ENCODE measurements around the gene ACVR1.

The ACVR1 gene

DNA sequence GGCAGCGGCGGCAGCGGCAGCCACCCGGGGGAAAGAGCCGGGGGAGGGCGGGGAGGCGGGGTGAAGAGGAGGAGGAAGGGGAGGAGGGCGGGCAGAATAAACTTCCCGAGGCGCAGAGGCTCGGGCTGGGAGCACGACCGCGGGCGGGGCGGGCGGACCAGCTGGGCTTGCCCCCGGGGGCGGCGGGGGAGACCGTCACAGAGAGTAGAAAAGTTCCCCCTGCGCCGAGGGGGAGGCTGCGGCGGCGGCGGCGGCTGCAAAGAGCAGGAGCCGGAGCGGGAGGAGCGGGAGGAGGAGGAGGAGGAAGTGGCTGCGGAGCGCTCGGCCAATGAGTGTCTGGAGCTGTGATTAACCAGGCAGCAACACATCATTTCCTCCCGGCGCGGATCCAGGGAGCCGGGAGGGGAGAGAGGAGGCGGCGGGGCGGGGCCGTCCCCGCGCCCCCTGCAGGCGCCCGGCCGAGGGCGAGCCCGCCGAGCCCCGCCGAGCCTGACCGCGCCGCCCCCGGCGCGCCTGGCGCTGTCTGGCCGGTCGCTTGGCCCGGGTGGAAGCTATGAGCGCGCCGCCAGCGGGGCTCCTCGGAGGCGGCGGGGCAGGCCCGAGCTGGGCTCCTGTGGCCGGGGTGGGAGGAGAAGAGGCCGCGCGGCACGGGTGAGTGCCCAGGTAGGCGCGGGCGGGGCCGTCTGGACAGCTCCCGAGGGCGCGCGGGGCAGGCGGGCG, at the start of gene ACVR1:
TSS of gene ACVR1 (minus strand) at position 265 of the 720 bp plus-strand sequence. CDS start 76,837 bp downstream, outside the sequence.
- DNase-seq (ENCODE audit: low read depth) = peak; percentile 58

DNA sequence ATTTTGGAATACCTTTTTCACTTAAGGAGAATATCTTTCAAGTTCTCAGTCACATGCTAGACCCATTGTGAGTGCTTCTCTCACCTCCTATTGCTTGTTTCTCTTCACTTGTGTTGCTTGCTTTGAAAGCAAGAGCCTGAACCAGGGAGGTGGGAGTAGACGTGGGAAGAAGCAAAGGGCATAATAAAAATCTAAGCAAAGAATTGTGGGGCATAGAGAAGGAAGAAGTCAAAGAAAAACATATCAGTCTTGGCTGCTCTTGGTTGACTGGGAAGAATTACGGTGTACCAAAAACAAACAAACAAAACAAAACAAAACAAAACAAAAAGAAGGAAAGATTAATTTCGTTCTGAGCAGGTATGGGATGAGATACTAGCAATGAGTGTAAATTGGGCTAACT, 48.9 kb upstream of the ACVR1 start:
- DNase-seq (ENCODE audit: low read depth) = no peak

DNA sequence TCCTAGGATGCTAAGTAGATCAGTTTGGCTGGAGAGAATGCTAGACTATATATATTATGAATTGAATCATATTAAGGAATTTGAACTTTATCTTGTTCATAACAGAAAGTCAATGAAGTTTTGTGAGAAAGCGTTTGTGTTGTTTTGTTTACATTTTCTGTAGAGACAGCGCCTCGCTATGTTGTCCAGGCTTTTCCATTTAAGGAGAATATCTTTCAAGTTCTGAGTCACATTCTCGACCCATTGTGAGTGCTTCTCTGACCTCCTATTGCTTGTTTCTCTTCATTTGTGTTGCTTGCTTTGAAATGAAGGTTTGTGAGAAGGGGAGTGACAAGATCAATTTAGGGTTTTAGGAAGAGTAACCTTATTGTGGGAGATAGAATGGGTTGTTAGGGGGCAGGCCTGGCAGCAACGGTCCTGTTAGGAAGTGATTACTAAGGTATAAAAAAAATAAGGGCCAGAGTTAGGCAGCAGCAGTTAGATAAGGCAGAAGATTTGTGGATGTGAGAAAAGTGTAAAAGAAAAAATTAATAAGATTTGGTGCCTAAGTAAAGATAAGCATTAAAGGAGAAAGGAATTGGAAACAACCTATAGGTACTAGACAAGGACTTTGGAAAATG, 47.6 kb upstream of the ACVR1 start:
- no peak for DNase-seq (ENCODE audit: low read depth)

DNA sequence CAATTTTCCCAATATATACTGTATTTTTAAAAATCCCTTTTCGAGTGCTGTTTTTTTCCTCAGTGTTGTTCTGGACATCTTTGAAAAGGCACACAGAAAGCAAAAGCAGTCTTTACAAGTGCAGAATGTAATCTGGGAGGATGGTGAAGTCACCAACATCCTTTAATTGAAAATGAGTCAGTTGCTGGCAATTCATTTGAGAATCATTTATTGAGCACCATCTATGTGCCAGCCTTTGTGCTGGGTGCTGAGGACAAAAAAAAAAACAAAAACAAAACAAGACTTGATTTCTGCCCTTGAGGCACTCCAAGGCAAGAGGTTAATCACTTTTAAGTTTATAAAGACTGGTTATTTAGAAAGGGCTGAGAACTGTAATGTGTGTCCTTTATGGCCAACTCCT, 46.7 kb upstream of the ACVR1 start:
- DNase-seq (ENCODE audit: low read depth) = no peak

DNA sequence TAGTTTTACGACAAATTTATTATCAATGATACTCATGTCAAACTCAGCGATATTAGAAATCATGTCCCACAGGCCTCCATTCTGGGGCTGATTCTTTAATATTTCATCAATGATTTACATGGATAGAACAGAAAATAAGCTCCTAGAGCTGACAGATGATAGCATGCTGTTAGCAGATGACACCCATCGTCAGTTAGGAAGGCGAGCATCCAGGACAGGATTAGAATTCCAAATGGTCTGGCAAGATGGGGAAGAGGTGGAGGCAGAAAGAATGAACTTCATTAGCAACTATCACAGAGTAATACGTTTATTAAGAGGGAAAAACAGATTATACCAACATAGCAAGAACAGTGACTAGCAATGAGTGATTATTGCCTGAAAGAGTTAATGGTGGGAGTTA, 46.2 kb upstream of the ACVR1 start:
- DNase-seq (ENCODE audit: low read depth) = no peak

DNA sequence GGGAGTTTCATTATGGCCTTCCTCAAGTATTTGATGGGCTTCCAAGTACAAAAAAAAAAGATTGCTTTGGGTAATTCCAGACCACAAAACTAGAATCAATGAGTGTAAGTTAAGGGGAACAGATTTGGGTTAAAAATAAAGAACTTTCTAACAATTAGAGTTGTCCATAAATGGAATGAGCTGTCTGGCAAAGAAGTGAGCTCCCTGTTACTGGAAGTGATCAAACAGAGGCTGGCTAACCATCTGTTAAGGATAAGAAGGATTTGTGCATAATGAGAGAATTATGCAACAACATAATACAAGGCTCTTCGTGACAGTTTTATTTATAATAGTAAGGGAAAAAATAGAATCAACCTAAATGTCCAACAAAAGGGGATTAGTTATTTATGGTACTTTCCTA, 44.6 kb upstream of the ACVR1 start:
- DNase-seq (ENCODE audit: low read depth) = no peak

DNA sequence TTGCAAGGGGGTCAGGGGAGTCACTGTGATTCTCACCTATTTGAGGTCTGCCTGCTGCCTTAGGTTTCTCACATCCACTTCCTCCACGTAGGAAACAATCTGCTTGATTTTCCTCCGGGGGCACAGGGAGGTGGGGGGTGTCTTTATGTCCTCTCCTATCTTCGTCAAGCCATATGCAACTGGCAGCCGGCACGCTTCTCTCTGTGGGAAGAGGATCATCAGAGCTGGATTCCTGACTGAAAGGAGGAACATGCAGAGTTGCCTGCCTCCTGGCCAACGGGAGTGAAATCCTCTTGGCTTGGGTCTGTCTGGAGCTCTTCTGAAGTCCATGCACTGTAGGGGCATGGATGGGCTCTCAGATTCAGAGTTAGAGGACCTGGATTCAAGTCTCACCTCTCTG, 43.1 kb upstream of the ACVR1 start:
- DNase-seq (ENCODE audit: low read depth) = no peak

DNA sequence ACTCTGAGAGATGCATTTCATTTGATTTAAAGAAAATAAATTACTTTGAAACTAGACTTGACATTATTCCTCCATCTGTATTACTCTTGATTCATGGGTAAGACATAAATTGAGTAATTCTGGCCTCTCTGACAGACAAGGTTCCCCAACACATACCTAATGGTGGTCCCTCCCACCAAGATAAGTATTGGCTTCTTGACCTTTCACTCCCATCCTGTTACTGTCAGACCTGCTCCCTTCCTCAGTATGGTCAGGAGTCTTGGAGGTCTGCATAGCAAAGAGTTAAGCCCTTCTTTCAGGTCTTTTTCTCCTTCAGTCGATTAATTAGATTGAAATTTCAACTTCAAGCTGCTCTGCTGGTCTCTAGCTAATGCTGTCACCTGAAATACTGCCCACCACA, 42.2 kb upstream of the ACVR1 start:
- no peak for DNase-seq (ENCODE audit: low read depth)

DNA sequence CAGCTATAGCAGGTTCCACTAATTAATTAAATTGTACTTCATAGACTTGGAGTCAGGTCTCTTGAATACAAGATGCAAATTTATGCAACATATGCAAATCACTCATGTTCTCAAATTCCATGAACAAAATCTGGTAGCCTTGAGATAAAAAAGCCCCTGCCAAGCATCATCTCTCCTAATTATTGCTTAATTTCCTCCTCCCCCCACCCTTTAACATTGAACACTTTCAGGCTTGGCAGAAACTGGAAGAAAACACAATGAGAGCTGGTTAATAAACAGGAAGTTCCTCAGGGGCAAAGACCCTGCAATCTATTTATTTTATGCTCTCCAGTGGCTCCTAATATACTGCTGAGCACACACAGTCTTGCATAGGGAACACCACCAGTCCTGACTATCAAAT, 35.6 kb upstream of the ACVR1 start:
- no peak for DNase-seq (ENCODE audit: low read depth)

DNA sequence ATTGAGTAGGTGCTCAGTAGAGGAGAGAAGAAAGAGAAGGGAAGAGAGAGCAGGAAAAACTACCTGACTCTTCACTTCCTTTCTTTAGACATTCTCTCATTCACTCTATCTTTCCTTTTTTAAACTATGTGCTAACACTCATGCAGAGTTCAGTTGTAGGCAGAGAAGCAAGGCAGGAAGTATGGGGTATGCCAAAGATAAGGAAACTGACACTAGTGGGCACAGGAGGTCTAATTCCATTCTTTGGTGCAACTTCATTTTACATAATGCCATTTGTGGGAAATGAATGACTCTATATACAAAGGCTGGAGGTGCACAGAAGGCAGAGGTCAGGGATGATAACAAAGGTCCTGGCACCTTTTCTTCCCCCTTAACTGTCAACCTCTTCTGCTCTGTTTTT, 35.1 kb upstream of the ACVR1 start:
- no peak for DNase-seq (ENCODE audit: low read depth)

DNA sequence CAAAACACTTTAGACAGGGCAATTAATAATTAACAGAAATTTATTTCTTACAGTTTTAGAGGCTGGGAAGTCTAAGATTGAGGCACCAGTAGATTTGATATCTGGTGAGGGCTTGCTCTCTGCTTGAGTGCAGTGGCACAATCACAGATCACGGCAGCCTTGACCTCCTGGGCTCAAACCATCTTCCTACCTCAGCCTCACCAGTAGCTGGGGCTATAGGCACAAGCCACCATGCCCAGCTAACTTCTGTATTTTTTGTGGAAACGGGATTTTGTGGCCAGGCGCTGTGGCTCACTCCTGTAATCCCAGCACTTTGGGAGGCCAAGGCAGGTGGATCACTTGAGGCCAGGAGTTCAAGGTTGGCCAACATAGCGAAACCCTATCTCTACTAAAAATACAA, 29.0 kb upstream of the ACVR1 start:
- no peak for DNase-seq (ENCODE audit: low read depth)

DNA sequence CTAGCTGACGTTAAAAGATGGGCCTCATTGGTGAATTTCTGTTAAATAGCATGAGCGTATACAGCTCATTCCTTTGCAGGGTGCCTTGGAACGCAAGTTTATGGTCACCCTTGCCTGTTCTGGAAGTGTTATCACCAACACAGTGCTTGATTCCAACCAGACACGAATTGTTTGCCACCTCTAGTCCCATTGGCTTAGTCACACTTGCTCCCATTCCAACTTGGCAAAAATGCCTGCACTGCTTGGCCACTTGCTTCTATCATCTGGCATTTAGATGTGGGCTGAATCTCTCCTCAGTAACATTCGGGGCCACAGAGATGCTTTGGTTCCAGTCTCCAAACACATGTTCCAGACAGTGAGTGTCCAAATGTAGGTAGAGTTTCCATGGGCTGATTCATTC, 27.5 kb upstream of the ACVR1 start:
- no peak for DNase-seq (ENCODE audit: low read depth)

DNA sequence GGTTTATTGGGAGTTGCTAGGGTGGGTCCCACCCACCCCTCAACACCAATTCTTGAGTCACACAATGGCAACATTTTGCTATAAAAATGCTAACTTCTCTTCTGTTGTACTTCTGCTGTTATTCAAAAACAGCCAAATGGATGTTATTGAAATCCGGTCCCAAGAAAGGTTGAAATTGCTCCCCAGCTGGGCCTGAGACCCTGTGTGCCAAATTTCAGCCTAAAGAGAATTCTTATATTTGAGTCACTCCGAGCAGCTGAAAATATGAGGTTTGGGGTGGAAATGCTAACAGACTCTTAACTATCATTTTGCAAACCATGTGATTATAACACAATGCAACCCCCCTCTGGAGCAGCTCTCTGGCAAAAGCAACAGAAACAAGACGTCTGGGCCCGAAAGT, 27.0 kb upstream of the ACVR1 start:
- DNase-seq (ENCODE audit: low read depth) = no peak

DNA sequence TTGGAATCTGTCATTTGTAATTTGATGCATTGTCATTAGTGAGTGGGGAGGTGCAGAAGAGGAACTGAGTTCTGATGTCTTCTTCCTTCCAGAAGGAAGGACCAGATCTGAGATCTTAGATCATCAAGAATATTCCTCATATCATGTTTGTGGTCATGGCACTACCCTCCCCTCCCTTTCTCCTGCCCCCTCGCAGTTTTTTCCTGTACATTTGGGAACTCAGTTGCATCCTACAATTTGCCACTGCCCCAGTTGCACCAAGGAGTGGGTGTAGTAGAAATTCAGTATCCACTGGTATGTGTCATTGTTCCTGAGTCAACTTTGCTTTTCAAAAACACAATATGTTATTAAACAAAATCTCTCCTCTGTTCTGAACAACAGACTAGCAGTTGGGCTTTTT, 26.6 kb upstream of the ACVR1 start:
- no peak for DNase-seq (ENCODE audit: low read depth)

DNA sequence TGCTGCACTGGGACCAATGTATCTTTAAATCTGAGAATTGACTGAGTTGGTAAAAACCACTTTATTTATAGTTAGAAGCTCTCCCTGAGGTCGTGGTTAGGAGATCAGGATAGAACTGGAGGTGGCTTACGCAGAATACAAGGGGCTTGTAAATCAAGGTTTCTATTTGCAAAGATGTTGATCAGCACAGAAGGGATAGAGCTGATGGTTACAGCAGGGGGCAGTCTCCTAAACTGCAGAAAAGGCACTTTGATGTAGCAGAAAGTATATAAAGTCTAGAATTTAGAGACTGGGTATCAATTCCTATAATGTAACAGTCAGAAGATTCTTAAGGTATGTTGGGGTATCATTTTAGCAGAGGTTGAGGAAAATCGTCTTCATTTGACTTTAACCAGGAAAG, 25.2 kb upstream of the ACVR1 start:
- DNase-seq (ENCODE audit: low read depth) = no peak

DNA sequence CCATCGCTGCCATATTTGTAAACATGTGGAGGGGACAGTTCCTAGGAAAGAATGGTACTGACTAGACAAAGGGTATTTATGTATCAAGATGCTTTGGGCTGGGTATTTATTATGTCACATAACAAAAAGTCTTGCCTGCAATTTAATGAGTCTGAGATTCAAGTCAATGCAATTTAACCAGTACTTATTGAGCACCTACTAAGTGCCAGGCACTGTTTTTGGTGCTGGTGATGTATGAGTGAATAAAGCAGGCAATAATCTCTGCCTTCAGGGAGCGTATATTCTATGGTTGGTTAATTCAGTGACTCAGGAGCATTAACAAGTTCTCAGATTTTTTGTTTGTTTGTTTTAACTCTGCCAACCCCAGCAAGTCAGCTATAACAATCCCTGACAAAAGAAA, 24.6 kb upstream of the ACVR1 start:
- DNase-seq (ENCODE audit: low read depth) = no peak

DNA sequence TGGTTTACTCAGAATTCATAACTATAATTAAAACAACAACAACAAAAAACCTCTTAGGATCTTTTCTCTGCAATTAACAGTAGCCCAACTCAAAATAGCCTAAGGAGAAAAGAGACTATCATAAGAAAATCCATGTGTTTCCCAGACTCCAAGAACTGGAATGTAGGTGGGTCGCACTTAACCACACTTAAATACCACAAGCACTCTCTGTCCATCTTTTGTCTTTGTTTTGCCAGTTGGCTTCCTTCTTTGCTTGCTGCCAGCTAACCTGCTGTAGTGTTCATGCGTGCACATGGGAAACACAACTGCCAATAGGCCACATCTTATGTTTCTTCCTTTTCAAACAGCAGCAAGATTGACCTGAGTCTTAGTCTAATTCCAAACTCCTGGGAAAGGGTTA, 24.1 kb upstream of the ACVR1 start:
- no peak for DNase-seq (ENCODE audit: low read depth)

DNA sequence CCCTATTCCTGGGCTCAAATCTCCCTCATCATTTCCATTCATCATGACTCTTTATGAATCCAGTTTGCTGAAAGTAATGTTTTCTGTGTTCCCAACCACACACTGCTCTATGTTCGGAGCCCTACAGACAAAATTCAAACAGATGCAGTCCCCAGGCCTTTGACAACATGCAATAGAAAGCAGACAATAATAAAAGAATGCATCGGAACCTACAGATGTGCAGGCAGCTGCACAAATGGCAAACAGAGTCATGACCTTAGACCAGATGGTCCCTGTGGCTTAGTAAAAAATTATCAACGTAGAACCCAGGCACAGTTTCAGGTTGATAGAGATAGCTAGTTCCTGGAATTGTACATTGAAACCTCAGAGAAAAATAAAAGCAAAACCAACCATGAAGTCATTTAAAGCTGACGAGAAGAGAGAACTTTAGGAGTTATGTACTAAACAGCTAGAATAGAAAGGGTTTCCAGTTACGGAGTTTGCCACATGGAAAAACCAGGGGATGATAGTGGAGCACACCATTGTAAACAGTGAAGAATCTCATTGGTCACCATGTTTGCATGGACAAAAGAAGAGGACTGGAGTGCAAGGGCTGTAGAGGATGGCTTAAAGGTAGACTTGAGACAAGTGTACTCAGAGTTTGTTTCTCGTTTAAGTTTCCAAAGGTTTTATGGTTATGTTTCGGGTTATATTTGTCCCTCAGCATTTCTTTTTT, 23.2 kb upstream of the ACVR1 start:
- DNase-seq (ENCODE audit: low read depth) = no peak

DNA sequence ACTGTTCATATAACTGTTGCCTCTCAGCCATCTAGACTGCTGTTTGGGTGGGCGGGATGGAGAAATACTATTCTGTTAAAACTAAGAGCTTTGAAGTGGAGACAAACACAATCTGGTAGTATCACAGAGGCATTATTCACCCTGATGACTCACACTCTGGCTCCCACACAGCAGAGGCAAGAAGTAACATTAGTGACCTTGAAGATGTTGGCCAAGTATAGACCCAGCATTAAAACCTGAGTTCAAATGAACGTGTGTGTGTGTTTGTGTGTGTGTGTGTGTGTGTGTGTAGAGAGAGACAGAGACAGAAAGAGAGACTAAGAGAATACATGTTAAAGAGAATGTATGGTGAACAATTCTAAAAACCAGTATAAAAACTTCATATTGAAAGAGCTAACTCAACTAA, 22.5 kb upstream of the ACVR1 start:
- peak; percentile 21 for DNase-seq (ENCODE audit: low read depth)

DNA sequence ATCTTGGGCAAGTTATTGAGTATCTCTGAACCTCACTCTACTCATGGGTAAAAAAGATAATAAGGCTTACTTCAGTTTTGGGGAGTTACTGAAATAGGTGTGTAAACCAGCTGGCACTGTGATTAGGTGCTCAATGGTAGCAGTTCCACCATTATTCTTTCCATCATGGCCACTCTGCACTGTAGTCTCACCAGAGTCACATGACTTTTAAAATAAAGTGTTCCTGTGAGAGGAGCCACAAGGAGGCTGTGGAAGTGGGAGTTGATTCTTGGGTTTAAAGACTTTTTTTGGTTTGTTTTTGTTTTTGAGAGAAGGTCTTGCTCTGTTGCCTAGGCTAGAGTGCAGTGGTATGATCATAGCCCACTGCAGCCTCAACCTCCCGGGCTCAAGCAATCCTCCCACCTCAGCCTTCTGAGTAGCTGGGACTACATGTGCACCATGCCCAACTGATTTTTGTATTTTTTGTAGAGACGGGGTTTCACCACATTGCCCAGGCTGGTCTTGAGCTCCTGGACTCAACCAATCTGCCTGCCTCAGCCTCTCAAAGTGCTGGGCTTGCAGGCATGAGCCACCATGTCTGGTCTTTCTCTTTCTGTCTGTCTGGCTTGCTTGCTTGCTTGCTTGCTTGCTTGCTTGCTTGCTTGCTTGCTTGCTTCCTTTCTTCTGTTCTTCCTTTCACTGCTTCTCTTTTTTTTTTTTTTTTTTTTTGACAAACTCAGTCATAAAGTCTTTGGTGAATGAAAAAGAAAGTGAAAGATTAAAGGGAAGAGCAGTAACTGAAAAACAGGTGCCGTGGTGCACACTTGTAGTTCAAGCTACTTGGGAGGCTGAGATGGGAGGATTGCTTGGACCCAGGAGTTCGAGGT, 21.2 kb upstream of the ACVR1 start:
- DNase-seq (ENCODE audit: low read depth) = peak; percentile 11

DNA sequence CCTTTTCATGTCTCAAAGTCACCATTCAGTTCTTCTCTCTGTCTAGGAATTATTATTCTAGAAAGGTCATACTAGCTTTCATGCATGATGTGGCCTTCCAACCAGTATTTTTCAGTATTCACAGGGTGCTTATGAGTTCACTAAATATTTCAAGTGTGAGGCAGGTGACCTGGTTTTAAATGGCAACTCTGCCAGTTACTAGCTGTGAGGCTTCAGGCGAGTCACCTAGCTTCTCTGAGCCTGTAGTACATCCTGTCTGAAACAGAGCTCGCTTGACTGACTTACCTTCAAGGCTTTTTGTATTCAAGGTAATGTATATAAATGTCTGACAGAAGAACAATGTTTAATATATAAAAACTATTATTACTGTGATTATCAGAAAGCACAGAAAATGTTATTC, 19.4 kb upstream of the ACVR1 start:
- no peak for DNase-seq (ENCODE audit: low read depth)

DNA sequence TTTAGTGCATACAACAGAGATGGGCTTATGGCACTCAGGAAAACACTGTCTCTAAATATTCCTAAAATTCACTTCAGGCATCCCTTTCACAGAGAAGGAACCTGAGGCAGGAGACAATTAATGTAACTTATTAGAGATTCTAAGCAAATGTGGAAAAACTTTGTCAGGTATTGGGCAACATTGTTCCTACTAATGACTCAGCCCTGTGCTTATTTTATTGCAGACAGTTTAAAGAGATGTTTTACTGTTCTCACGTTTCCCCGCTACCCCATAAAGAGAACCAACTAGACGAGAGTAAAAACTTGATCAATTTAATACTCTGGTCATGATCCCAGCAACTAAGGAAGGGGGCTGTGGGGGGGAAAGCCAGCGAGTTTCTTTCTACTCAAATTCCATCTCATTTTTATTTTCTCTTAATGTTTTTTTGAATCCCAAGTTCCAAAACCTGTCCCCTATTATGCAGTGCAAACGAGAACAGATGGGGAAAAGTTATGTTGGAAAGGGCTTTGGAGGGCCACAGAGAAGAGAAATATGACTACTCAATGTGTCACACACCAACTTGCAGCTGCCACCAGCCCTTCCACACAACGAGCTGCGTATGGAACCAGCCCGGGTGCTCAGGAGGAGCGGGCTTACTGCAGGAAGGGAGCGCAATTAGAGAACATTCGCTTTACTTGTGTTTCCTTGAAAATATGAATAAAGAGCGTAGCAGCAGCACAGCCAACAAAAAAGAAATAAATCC, 18.7 kb upstream of the ACVR1 start:
- DNase-seq (ENCODE audit: low read depth) = no peak

All from activated T-cell treated with anti-CD3 and anti-CD28 coated beads for 1 hour (primary cell).